HG02678 (cell line): ENCODE measurements around the gene CEMP1.

Experiments used
- ATAC-seq: cut with Tn5 transposase; IDR thresholded peaks from one replicate; pipeline ENCODE4 v1.9.1; 2021; ENCODE audit warnings: mild to moderate bottlenecking, moderate library complexity; ENCODE audit not compliant: unreplicated experiment

Gene CEMP1

GRCh38 chr16:2505695-2506094 lies 25.5 kb downstream of the CEMP1 start:
- no peak for ATAC-seq

- ATAC-seq, result no peak
Observed at GRCh38 chr16:2501946-2502895, 29.0 kb downstream of the CEMP1 start.

GRCh38 chr16:2500918-2501750 lies 30.1 kb downstream of the CEMP1 start:
- peak; percentile 55 for ATAC-seq

GRCh38 chr16:2500430-2500917 lies 30.7 kb downstream of the CEMP1 start:
- ATAC-seq, result no peak

GRCh38 chr16:2499890-2500429 lies 31.2 kb downstream of the CEMP1 start:
- no peak for ATAC-seq

GRCh38 chr16:2499454-2499853 lies 31.8 kb downstream of the CEMP1 start:
- ATAC-seq, result no peak

GRCh38 chr16:2498531-2499253 lies 32.5 kb downstream of the CEMP1 start:
- ATAC-seq, result no peak

GRCh38 chr16:2497695-2498484 lies 33.3 kb downstream of the CEMP1 start:
- ATAC-seq, result no peak

- ATAC-seq, result no peak
Observed at GRCh38 chr16:2497116-2497630, 34.0 kb downstream of the CEMP1 start.

- ATAC-seq, result no peak
Observed at GRCh38 chr16:2496223-2497115, 34.7 kb downstream of the CEMP1 start.

- ATAC-seq, result no peak
Observed at GRCh38 chr16:2495041-2495440, 36.2 kb downstream of the CEMP1 start.

GRCh38 chr16:2494616-2495015 lies 36.6 kb downstream of the CEMP1 start:
- no peak for ATAC-seq

- ATAC-seq, result no peak
Observed at GRCh38 chr16:2493605-2494004, 37.6 kb downstream of the CEMP1 start.

- no peak for ATAC-seq
Observed at GRCh38 chr16:2492292-2492691, 38.9 kb downstream of the CEMP1 start.

GRCh38 chr16:2490190-2491105 lies 40.8 kb downstream of the CEMP1 start:
- no peak for ATAC-seq

- no peak for ATAC-seq
Observed at GRCh38 chr16:2489581-2489980, 41.6 kb downstream of the CEMP1 start.

- no peak for ATAC-seq
Observed at GRCh38 chr16:2487903-2488531, 43.2 kb downstream of the CEMP1 start.
